K562 (cell line): ENCODE results near the gene APOLD1. TPM values are rescaled to one million over a fixed set of nuclear protein-coding genes. Genes with fewer than 3 reads are reported as not detected.
"Not testable (repeated sequence)": the region's sequence is repeated elsewhere in the genome, so short reads cannot be mapped to it uniquely, and the experiment has no call there.

Source experiments
- ATAC-seq: fragments of 200-7000 bp; cut with Tn5 transposase; 3 replicates; pipeline ENCODE4 v1.9.1; 2020; ENCODE audit warnings: moderate library complexity
- BruUV-seq: library from RNA; stranded (reverse); fragments of 400-500 nt; replicated peaks from 2 replicates; lab custom pipeline; 2021; lab: Mats Ljungman, UMichigan
- CTCF ChIA-PET: fragments of 300-600 bp; formaldehyde crosslinking; extraction: SDS; loops from one replicate; lab custom pipeline; 2021; ENCODE audit warnings: low intra/inter-chr PET ratio; lab: Yijun Ruan, JAX
- POLR2A ChIA-PET: fragments of 300-600, 350-650 bp; sonication (Branson Sonifier 250); formaldehyde crosslinking; extraction: SDS; loops from one replicate; lab custom pipeline; 2021; ENCODE audit warnings: antibody characterized with exemption, inconsistent platforms; lab: Yijun Ruan, JAX
- DNase-seq, 4 experiments: peaks; one replicate each; pipeline versions ENCODE4 v3.0.0 to v3.0.0-alpha.2; 2011 to 2018; ENCODE audit warnings: low spot score in 3 of 4, mixed read lengths in 3 of 4; ENCODE audit errors: extremely low read depth in 1 of 4
- FAIRE-seq: peaks from 2 replicates; lab custom pipeline; 2011; peaks lifted over from hg19 to GRCh38; lab: Jason Lieb, UNC
- H2AFZ ChIP-seq: 2 replicates; pipeline ENCODE4 v1.6.0; 2011; ENCODE audit warnings: low read depth, low read length, control low read depth, inconsistent platforms
- H3K27ac ChIP-seq: fragments of 200-600 bp; 3 replicates; pipeline ENCODE4 v1.8.0; 2011; ENCODE audit warnings: low read depth, mild to moderate bottlenecking, control low read depth, inconsistent platforms, low read length, moderate library complexity, mixed read lengths; ENCODE audit errors: extremely low read depth
- H3K27me3 ChIP-seq, 2 experiments: fragments of 300-600 bp in 1 of 2; 2 replicates in 1 of 2; 3 replicates in 1 of 2; pipeline versions ENCODE4 v1.6.0 to v1.8.0; 2011; ENCODE audit warnings: inconsistent platforms in 2 of 2, low read length in 2 of 2, mild to moderate bottlenecking in 1 of 2, mixed read lengths in 1 of 2, moderate library complexity in 1 of 2; ENCODE audit not compliant: control insufficient read depth in 2 of 2, insufficient read depth in 2 of 2
- H3K36me3 ChIP-seq: fragments of 300-600 bp; 3 replicates; pipeline ENCODE4 v1.8.0; 2011; ENCODE audit warnings: mild to moderate bottlenecking, low read length, inconsistent platforms; ENCODE audit not compliant: control insufficient read depth, insufficient read depth
- H3K4me1 ChIP-seq, 2 experiments: fragments of 200-600 bp in 1 of 2; replicated peaks in 1 of 2; 2 replicates in 1 of 2; 3 replicates in 1 of 2; pipeline versions ENCODE4 v1.5.1 to v1.8.0; 2011; ENCODE audit warnings: inconsistent platforms in 2 of 2, low read length in 2 of 2, mild to moderate bottlenecking in 1 of 2, mixed read lengths in 1 of 2, moderate library complexity in 1 of 2; ENCODE audit not compliant: control insufficient read depth in 2 of 2, insufficient read depth in 2 of 2
- H3K4me2 ChIP-seq: 2 replicates; pipeline ENCODE4 v1.6.1; 2011; ENCODE audit warnings: low read length, control low read depth, inconsistent platforms, mixed read lengths; ENCODE audit not compliant: insufficient read depth
- H3K4me3 ChIP-seq: fragments of 200-600 bp; sonication (generic), shearing (Covaris generic); 2 replicates; pipeline ENCODE4 v1.5.1; 2016; ENCODE audit warnings: control low read depth, inconsistent platforms
- H3K79me2 ChIP-seq: fragments of 200-600 bp; 3 replicates; pipeline ENCODE4 v1.8.0; 2011; ENCODE audit warnings: low read length, inconsistent platforms; ENCODE audit not compliant: control insufficient read depth, insufficient read depth
- H3K9ac ChIP-seq, 2 experiments: 2 replicates each; pipeline versions ENCODE4 v1.6.0 to v1.6.1; 2011; ENCODE audit warnings: low read depth in 2 of 2, low read length in 2 of 2, control low read depth in 1 of 2, inconsistent platforms in 1 of 2, mild to moderate bottlenecking in 1 of 2, mixed read lengths in 1 of 2; ENCODE audit not compliant: insufficient read depth in 1 of 2
- H3K9me1 ChIP-seq: one replicate; pipeline ENCODE4 v1.6.0; 2011; ENCODE audit warnings: inconsistent platforms, mild to moderate bottlenecking, low read length, moderate library complexity; ENCODE audit not compliant: control insufficient read depth, insufficient read depth
- H3K9me3 ChIP-seq: replicated peaks from 2 replicates; pipeline ENCODE4 v1.5.1; 2011; ENCODE audit warnings: low read depth, low read length, inconsistent platforms; ENCODE audit not compliant: control insufficient read depth, insufficient read depth
- H4K20me1 ChIP-seq: replicated peaks from 2 replicates; pipeline ENCODE4 v1.6.1; 2011; ENCODE audit warnings: low read length, inconsistent platforms, mixed read lengths; ENCODE audit not compliant: control insufficient read depth, insufficient read depth
- ETS1 ChIP-seq: conservative IDR thresholded peaks from 2 replicates; pipeline ENCODE4 v1.6.1; 2011; ENCODE audit warnings: low read depth, mild to moderate bottlenecking, low read length; ENCODE audit not compliant: control insufficient read depth
- EWSR1 ChIP-seq: fragments of 450-650 bp; IDR thresholded peaks from 2 replicates; pipeline ENCODE4 v1.6.1; 2018; ENCODE audit warnings: borderline replicate concordance, mild to moderate bottlenecking, low read depth, moderate library complexity; ENCODE audit not compliant: partially characterized antibody
- HMBOX1 ChIP-seq: sonication (generic); IDR thresholded peaks from 2 replicates; pipeline ENCODE4 v1.6.1; 2016
- NCOR1 ChIP-seq: fragments of 450-650 bp; IDR thresholded peaks from 2 replicates; pipeline ENCODE4 v1.6.1; 2016; ENCODE audit warnings: mild to moderate bottlenecking, moderate library complexity
- RBM22 ChIP-seq: fragments of 200-400 bp; formaldehyde crosslinking; IDR thresholded peaks from 2 replicates; pipeline ENCODE4 v1.6.1; 2018; ENCODE audit warnings: low read length, low read depth; ENCODE audit not compliant: poor library complexity, severe bottlenecking
- WGBS: fragments of 100-300 bp; shearing (Covaris generic); methylation state at CpG from one replicate; pipeline ENCODE4 v1.1.6; 2016; ENCODE audit warnings: low coverage, mixed read lengths; ENCODE audit not compliant: insufficient coverage; ENCODE audit errors: missing lambda C conversion rate; 5-methylcytosine and 5-hydroxymethylcytosine counted together
- in situ Hi-C: fragments of 300-500 bp; cut with MboI; formaldehyde crosslinking; loops from 4 replicates; pipeline ENCODE4 v1.15.0; 2018; ENCODE audit warnings: inconsistent platforms, mixed read lengths
- intact Hi-C: fragments of 100-400 bp; cut with micrococcal nuclease; formaldehyde crosslinking; loops from 2 replicates; pipeline ENCODE4 v1.14.2; 2022
- polyA plus RNA-seq, 8 experiments: library from polyadenylated mRNA; depleted of rRNA in 4 of 8; stranded (reverse) in 5 of 8; unstranded in 3 of 8; fragments of >200 nt; fragmentation: Nextera tagmentation in 2 of 8; fragmentation: Illumina TruSeq in 1 of 8; extraction: Ambion mirVana in 2 of 8; extraction: Trizol in 1 of 8; gene quantifications; 2 replicates each; pipeline versions ENCODE4 v1.2.1 to v1.2.3, GENCODE V29; 2011 to 2014; ENCODE audit warnings: inconsistent platforms in 1 of 8, missing spikeins in 1 of 8
- total RNA-seq, 7 experiments: library from RNA; depleted of rRNA in 6 of 7; stranded (reverse); fragments of >200 nt in 6 of 7; fragmentation: Illumina TruSeq in 2 of 7; extraction: Trizol in 2 of 7; gene quantifications; 2 replicates each; pipeline versions ENCODE4 v1.2.1 to v1.2.3, GENCODE V29; 2011 to 2021; ENCODE audit warnings: low replicate concordance in 1 of 7

The APOLD1 gene
- total and polyA plus RNA-seq, 9 of the 15 experiments (the other 6 are each of a cell fraction or from before 2014, with no cell fraction given): 0.28 to 1.1 (median 0.61) TPM

GRCh38 chr12:12819752-12820311 lies 34.4 kb downstream of the APOLD1 start:
- H3K4me1 ChIP-seq: peaks cover 0 to 5% of the 10 kb centered on the region in 2 experiments; a peak in 3 of 5 replicates
- FAIRE-seq: no peak

GRCh38 chr12:12820376-12820775 lies 34.9 kb downstream of the APOLD1 start:
- ATAC-seq, H3K27ac ChIP-seq, H3K4me1 ChIP-seq: not testable (repeated sequence)

More at GRCh38 chr12:12819752-12820311, 34.4 kb downstream of the APOLD1 start:
- H4K20me1 ChIP-seq: no peaks in the 10 kb centered on the region
- BruUV-seq: no TSS peak
- no peak for TF ChIP-seq EWSR1
- TF ChIP-seq NCOR1: no peak
- peak; percentile 62; the same call in 1 of the 2 replicates for TF ChIP-seq HMBOX1
- no peak for TF ChIP-seq ETS1
- no peak for TF ChIP-seq RBM22
- TF ChIP-seq, all 486 proteins: peak for 1
- Histone ChIP-seq H3K9me1 (no peaks in the 10 kb centered on the region), H3K9ac (peak overlapping the region in 1 of 2 experiments; percentile 12; a peak in 1 of 4 replicates), H2AFZ (no peak overlapping the region), H3K36me3 (peaks cover 85% of the 10 kb centered on the region), H3K4me2 (no peak overlapping the region), H3K27ac (no peak overlapping the region), H3K4me3 (no peak overlapping the region), H3K79me2 (peaks cover 39% of the 10 kb centered on the region), H3K9me3 (no peaks in the 10 kb centered on the region), H3K27me3 (no peaks in the 10 kb centered on the region)
- CTCF ChIA-PET: no interaction called here
- POLR2A ChIA-PET: no interaction called here
- DNase-seq (peak in 1 of 4 experiments; percentile 11), ATAC-seq (0 out of 3 replicates have a peak, but pooled peaks have one; percentile 34)
- intact Hi-C loops (no loop called here), in situ Hi-C loops (no loop called here)
- WGBS: 38% methylated on average over 2 of the region's 2 CpGs

More at GRCh38 chr12:12820376-12820775, 34.9 kb downstream of the APOLD1 start:
- H3K4me3 ChIP-seq, H3K4me2 ChIP-seq, H4K20me1 ChIP-seq, intact Hi-C loops, in situ Hi-C loops, FAIRE-seq, H3K9ac ChIP-seq, H2AFZ ChIP-seq, H3K9me3 ChIP-seq, POLR2A ChIA-PET, H3K27me3 ChIP-seq, CTCF ChIA-PET, BruUV-seq, H3K9me1 ChIP-seq, DNase-seq: not testable (repeated sequence)
- peaks cover 86% of the 10 kb centered on the region for H3K36me3 ChIP-seq
- 93% methylated on average over 7 of the region's 11 CpGs for WGBS
- H3K79me2 ChIP-seq: peaks cover 34% of the 10 kb centered on the region
